HG03196 (cell line): Measurements from ENCODE around the gene CCDC59.
"Not testable (repeated sequence)": the region's sequence is repeated elsewhere in the genome, so short reads cannot be mapped to it uniquely, and the experiment has no call there.

ENCODE experiments used
- ATAC-seq: cut with Tn5 transposase; IDR thresholded peaks from one replicate; pipeline ENCODE4 v1.9.1; 2021; ENCODE audit not compliant: unreplicated experiment

The CCDC59 gene

GRCh38 chr12:82358200-82359114, at the start of gene CCDC59, which contains the start of gene METTL25:
Gene CCDC59, minus strand, starts transcription at chr12:82358387. Its CDS starts 11 bp downstream, at chr12:82358376.
Gene METTL25, plus strand, starts transcription at chr12:82358529. Its CDS starts 37 bp downstream, at chr12:82358566.
- peak; percentile 95 for ATAC-seq

- ATAC-seq = no peak
These were observed 49.3 kb upstream of the CCDC59 start for GRCh38 chr12:82407481-82407880.

GRCh38 chr12:82406651-82407050, 48.5 kb upstream of the CCDC59 start:
- no peak for ATAC-seq

DNA sequence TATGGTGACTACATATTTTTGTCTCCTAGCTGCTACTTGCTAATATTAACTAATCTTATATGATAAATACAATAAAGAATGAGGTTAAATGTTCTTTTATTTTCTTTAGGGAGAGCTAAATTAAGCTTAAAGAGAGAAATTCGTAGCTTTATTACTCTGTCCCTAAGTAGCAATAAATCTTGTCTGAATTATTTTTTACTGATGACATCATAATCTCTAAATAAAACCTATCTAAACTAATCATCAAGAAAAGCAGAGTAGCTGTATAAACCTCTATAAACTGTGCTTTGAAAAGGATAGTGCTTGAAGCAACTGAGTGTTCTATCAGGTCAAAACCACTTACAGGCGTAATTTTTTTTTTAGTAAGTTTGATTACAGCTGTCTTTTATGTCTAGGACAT, 42.6 kb upstream of the CCDC59 start:
- ATAC-seq = no peak

DNA sequence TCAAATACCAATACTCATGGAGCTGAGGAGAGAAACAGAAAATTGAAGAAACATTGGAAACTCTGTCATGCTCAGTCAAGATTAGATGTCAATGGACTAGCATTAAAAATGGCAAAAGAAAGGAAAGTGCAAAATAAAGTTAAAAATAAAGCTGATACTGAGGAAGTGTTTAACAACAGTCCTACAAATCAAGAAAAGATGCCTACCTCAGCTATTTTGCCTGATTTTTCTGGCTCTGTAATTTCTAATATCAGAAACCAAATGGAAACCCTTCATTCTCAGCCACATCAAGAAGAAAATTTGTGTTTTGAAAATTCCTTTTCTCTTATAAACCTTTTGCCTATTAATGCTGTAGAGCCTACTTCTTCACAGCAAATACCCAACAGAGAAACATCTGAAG, 40.7 kb upstream of the CCDC59 start:
- no peak for ATAC-seq

GRCh38 chr12:82383930-82384552, 25.9 kb upstream of the CCDC59 start:
- ATAC-seq = no peak

GRCh38 chr12:82378997-82379396, 20.8 kb upstream of the CCDC59 start:
- ATAC-seq = no peak

- ATAC-seq = no peak
These were observed 17.0 kb upstream of the CCDC59 start for GRCh38 chr12:82375201-82375600.

- peak; percentile 67 for ATAC-seq
These were observed 8.0 kb upstream of the CCDC59 start for GRCh38 chr12:82366197-82366596.

GRCh38 chr12:82363990-82364389, 5.8 kb upstream of the CCDC59 start:
- ATAC-seq = no peak

DNA sequence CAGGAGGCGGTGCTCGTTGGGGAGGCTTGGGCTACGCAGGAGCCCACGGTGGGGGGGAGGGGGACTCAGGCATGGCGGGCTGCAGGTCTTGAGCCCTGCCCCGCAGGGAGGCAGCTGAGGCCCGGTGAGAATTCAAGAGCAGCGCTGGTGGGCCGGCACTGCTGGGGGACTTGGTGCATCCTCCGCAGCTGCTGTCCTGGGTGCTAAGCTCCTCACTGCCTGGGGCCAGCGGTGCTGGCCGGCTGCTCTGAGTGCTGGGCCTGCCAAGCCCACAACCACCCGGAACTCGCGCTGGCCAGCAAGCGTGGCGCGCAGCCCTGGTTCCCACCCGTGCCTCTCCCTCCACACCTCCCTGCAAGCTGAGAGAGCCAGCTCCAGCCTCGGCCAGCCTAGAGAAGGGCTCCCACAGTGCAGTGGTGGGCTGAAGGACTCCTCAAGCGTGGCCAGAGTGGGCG, 3.3 kb upstream of the CCDC59 start:
- no peak for ATAC-seq

GRCh38 chr12:82360834-82361233, 2.6 kb upstream of the CCDC59 start:
- ATAC-seq = not testable (repeated sequence)

DNA sequence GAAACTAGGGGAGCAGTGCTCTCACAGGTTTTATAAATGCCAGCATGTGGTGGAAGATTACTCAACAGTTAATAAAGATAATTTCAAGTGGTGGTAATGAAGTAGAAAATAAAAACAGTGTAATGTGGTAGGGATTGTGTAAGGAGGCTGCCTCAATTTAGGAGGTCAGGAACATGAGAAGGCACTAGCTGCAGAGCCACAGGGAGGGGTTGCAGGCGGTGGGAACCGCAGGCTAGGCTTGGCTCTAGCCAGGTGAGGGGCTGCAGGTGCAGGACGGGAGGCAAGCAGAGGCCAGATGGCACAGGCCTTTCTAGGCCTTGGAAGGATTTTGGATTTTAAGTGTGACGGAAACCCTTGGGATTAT, 910 bp upstream of the CCDC59 start:
- peak; percentile 22 for ATAC-seq

GRCh38 chr12:82357845-82358199, 365 bp downstream of the CCDC59 start:
- ATAC-seq = no peak

GRCh38 chr12:82357340-82357739, 847 bp downstream of the CCDC59 start:
- ATAC-seq = no peak

DNA sequence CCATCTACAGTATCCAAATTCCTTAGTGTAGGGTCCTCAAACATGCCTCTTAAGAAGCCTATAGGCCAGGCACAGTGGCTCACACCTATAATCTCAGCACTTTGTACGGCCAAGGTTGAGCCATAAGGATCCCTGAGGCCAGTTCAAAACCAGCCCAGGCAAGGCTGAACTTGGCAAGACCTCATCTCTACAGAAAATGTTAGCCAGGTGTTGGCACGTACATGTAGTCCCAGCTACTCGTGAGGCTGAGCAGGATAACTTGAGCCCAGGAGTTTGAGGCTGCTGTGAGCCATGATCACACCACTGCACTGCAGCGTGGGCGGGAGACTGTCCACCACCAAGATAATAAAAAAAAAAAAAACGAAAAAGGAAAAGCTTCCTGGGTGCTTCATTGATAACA, 6.8 kb downstream of the CCDC59 start:
- ATAC-seq = no peak

- no peak for ATAC-seq
These were observed 8.0 kb downstream of the CCDC59 start for GRCh38 chr12:82350161-82350560.

DNA sequence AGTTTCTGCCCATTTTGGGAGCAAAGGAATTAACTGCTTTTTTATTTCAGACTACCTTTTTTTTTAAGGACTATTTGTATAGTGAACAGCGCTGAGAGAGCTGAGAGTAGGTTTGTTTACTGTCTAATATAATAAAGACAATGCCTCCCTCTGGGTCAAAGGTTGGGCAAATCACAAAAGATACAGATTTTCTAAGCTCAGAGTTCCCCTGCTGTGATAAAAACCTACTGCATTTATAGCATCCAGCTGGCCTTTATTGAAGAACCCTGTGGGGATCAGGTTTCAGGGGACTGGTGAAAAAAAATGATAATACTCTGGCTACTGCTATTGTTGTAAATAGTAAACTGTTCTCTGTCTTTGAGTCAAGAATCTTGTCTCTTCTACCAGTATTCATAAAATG, 28.7 kb downstream of the CCDC59 start:
- no peak for ATAC-seq

DNA sequence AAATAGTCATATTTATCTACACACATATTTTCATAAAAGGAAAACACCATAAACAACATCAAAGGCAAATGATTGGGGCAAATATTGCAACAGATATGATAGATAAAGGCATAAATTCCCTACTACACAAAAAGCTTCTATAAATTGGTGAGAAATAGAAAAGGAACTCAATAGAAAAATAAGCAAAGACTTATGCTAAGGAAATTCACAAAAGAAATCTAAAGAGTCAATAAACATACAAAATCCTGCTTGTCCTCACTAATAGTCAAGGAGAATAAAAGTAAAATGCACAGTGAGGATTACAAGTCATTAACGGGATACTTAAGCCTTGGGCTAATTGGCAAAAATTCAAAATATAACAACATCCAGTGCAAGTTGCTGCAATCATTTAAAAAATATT, 30.3 kb downstream of the CCDC59 start:
- ATAC-seq = no peak

GRCh38 chr12:82326905-82327503, 31.2 kb downstream of the CCDC59 start:
- ATAC-seq = no peak

- no peak for ATAC-seq
These were observed 32.4 kb downstream of the CCDC59 start for GRCh38 chr12:82325540-82326336.
